T-helper 2 cell (primary cell): ENCODE results near the gene ALKBH6.
A peak's percentile ranks its signal among the peaks of the same experiment; 100 is the strongest.
"Not testable (repeated sequence)": the region's sequence is repeated elsewhere in the genome, so short reads cannot be mapped to it uniquely, and the experiment has no call there.

Source experiments
- DNase-seq, 5 experiments: peaks; one replicate each; pipeline versions ENCODE4 v3.0.0 to v3.0.0-alpha.2; 2012 to 2022

ALKBH6 gene

DNA sequence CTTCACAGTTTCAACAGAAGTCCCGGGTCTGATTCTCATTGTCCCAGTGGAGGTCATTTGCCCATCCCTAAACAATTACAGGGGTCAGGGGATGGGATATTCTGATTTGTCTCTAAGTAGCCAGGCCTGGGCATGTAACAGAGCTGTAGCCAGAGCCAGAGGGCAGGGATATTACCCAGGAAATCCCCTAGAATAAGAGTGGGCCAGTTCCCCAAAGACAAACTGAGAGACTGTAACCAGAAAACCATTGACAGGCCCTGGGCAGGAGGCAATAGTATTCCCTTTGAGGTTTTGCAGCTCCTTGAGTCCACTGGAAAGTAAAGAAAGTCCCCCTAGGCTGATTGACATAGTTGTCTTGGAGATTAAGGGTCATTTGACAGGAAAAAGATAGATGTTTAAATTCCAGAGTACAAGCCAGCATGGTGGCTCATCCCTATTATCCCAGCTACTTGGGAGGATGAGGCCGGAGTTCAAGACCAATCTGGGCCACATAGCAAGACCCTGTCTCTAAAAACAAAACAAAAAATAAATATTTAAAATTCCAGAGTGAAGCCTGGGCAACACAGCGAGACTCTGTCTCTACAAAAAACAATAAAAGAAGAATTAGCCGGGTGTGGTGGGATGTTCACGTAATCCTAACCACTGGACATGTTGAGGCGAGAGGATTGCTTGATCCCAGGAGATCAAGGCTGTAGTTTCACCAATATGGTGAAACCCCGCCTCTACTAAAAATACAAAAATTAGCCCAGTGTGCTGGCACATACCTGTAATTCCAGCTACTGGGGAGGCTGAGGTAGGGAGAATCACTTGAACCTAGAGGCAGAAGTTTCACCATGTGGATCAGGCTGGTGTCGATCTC lies 20.9 kb downstream of the ALKBH6 start:
- DNase-seq, result no peak

DNA sequence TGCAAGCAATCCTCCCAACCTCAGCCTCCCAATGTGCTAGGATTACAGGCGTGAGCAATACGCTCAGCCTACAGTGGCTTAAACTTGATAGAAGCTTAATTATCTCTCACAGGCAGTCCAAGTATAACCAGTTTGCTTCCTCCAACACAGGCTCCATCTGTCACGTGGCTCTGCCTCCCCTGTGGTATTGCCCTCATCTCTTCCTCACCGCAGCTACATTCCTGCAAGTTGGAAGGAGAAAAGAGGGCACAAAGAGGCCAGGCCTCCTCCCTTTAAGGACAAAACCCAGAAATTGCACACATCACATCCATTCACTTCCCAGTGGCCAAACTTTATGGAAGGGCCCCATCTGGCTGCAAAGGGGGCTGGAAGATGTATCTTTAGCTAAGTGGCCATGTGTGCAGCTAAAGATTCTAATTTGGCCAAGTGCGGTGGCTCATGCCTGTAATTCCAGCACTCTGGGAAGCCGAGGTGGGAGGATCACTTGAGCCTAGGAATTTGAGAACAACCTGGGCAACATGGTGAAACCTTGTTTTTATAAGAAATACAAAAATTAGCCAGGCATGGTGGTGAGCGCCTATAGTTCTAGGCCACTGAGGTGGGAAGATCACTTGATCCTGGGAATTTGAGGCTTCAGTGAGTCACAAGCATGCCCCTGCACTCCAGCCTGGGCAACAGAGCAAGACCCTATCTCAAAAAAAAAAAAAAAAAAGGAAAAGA lies 22.1 kb downstream of the ALKBH6 start:
- DNase-seq, result no peak

DNA sequence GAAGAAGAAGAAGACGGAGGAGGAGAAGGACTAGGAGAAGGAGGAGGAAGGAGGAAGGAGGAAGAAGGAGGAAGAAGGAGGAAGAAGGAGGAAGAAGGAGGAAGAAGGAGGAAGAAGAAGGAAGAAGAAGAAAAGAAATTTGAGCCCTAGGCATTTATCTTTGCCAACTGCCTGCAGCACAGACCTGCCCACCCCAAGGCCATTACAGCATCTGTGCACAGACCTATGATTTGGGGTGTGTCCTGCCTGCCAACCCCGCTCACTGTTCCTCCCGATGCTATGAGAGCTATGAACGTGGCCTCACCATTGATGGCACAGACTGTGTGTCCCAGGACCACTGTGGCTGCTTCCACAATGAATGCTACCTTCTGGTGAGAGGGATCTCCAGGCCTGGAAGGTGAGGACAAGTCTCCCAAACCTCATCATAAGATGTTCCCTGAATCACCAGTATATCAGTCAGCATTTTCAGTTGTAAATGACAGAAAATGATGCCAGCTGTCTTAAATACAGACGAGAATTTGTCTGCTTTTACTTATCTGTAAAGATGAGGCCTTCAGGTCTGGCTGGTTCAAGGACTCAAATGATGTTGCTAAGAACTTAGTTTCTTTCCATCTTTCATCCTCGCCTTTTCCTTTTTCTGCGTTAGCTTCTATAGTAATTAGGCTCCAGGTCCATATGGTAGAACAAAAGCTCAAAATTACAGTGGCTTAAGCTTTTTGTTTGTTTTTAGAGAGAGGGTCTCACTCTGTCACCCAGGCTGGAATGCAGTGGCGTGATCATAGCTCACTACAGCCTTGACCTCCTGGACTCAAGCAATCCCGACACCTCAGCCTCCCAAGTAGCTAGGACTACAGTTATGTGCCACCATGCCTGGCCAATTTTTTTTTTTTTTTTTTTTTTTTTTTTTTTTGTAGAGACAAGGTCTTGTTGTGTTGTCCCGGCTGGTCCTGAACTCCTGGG lies 23.0 kb downstream of the ALKBH6 start:
- DNase-seq, result no peak

DNA sequence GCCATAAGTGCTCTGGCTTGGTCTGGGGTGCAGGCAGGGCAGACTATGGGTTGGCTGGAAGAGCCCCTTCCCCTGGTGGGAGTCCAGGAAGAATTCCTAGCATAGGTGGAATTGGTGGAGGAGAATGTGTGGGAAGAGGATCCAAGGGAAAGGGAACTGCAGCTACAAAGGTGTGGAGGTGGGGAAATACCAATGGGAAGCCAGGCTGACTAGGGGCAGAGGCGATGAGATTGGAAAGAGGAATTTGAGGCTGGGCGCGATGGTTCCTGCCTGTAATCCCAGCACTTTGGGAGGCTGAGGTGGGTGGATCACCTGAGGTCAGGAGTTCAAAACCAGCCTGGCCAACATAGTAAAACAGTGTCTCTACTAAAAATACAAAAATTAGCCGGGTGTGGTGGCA lies 23.9 kb downstream of the ALKBH6 start:
- no peak for DNase-seq

DNA sequence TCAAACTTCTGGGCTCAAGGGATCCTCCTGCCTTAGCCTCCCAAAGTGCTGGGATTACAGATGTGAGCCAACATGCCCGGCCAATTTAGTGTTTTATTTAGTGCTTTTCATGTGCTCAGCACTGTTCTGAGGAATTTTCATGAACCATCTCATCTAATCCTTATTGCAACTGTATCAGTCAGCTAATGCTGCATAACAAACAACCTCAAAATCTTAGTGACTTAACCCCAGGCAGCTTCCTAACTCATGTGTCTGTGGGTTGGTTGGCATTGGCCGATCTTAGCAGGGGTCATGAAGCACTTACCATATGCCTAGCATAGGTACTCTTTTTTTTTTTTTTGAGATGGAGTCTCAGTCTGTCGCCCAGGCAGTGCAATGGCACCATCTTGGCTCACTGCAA lies 25.2 kb downstream of the ALKBH6 start:
- no peak for DNase-seq

DNA sequence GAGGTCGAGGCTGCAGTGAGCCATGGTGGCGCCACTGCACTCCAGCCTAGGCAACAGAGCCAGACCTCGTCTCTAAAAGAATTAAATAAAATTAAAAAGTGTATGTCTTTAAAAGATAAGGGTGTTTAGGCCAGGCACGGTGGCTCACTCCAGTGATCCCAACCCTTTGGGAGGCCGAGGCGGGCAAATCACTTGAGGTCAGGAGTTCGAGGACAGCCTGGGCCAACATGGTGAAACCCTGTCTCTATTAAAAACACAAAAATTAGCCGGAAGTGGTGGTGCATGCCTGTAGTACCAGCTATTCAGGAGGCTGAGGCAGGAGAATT lies 26.5 kb downstream of the ALKBH6 start:
- DNase-seq, result no peak

DNA sequence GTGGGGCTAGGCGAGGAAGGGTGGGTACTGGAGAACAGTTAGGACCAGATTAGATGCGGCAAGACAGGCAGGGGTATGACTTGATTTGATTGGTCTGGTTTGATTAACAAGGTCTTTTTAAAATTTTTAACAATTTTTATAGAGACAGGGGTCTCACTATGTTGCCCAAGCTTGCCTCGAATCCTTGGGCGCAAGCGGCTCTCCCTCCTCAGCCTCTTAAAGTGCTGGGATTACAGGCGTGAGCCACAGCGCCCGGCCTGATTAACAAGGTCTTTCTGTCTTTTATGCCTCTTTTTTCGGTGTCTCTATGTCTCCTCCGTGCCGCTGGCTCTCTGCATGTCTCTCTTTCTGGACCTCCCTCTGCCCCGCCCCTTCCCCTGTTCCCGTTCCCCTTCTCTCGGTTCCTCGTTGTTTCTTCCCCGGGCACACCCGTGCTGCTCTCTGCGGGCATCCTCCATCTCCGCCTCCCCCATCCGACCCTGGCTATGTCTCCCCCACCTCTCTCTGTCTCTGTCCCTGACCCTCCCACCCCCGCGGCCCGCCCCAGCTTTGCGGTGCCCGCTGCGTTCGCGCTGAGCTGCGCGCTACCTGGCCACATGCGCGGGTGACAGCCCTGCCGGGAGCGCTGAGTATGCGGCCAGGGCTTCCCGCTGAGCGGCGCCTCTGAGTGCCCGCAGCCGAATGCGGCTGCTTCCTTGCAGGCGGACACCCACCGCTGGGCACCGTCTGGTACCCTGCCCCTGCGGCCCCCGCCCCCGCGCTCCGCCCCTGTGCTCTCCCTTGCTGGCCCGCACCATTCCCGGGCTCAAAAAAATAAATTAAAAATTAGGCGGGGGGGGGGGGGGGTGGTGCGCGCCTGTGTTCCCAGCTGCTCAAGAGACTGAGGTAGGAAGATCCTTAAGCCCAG lies 27.1 kb downstream of the ALKBH6 start:
- no peak for DNase-seq

DNA sequence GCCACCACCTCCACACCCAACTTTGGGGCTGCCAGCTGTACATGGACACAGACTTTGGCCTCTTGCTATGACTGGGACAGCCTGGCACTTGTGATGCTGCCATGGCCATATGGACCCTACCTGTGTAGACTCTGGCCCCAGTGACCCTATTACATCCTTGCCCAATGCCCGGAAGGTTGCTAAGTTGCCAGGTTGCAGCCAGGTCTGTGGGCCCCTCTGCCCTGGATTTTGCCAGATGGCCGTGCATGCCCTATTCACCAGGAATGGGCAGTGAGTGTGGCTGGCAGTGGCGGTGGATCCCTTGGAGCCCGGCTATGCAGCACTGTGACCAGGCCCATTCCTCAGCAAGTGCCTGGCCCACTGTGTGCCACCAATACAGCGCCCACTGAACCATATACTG lies 27.9 kb downstream of the ALKBH6 start:
- no peak for DNase-seq

DNA sequence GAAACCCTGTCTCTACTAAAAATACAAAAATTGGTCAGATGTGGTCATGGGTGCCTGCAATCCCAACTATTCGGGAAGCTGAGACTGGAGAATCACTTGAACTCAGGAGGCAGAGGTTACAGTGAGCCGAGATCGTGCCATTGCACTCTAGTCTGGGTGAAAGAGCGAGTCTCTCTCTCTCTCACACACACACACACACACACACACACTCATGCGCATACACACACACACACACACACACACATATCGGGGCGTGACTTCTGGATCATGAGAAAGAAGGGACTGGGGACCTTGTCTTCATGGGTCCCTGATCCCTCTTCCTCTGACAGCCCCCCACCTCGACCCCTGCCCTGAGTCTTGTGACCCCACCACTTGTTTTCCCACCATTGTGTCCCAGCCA lies 30.8 kb downstream of the ALKBH6 start:
- no peak for DNase-seq

DNA sequence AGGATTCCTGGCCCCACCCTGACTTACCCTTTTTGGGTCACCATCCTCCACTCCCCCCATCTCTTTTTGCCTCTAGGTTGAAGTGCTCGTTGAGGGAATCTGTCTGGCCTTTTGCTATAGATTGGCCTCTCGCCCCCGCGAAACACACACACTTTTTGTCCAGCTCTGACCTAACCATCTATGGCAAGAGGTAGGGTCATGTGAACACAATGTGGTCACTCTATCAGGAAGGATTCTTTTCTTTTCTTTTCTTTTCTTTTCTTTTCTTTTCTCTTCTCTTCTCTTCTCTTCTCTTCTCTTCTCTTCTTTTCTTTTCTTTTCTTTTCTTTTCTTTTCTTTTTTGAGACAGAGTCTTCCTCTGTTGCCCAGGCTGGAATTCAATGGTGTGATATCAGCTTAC lies 33.0 kb downstream of the ALKBH6 start:
- DNase-seq, result not testable (repeated sequence)

DNA sequence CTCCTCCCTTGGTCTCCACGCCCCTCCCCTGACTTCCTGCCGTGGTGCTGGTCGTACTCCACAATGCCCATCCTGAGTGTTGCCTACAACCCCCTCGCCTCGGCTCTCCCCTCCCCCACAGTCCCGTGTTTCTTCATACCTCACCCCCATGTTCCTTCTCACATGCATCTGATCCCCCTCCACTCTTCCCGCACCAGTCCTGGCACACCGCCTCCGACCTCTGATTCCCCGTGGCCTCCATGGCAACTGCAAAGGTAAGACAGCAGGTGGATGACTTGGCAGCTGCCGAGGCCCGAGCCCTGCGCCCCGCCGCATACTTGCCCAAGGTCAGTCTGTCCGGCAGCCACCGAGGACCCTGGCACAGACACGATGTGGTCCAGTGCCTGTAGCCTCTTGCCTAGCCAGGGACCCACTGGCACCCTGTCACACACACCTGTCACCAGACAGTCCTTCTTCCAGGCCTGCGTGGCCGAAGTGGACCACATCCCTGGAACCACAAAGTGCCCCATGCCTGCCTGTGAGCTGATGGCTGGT lies 35.1 kb downstream of the ALKBH6 start:
- no peak for DNase-seq

DNA sequence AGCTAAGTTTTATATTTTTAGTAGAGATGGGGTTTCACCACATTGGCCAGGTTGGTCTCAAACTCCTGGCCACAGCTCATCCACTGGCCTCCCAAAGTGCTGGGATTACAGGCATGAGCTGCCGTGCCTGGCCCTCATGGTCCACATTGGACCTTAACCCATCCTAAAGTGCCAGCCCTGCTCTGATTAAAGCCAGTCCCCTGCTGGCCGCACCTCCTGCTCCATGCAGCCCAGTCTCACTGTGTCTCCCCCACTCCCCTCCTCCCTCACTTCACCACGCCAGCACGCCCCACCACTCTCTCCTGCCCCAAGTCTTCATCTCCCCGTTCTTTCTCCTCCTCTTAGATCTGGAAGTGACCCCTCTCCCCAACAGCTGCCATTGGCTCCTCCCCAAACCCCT lies 35.7 kb downstream of the ALKBH6 start:
- no peak for DNase-seq

DNA sequence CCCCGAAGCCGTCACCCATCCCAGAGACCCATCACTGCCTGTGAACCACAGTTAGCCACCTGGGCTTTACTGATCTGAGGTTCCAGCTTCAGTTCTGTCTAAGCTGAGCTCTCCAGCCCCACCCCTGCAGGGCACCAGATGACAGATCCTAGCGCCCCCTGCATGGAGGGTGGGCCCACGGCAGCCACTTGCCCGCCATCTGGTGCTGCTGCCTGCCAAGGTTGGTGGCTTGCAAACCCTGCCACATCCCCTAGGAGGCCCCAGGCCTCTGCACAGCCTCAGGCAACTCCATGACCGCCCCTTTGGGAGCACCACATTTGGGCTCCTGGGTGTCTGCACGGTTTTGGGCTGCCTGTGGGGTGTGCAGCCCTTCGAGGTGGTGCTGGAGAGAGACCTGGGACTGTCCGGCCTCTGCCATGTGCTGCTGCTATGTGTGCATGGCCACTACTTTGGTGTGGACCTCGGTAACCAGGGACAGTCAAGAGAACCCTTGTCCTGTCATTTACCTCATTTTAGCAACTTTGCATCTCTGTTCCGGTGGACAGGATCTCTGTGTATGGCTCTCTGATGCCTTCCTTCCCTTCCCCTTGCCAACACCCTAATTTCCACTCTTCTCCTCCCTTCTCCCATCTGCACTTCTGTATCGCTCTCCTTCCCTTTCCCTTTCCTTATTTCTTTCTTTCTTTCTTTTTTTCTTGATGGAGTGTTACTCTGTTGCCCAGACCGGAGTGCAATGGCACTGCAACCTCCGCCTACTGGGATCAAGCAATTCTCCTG lies 36.4 kb downstream of the ALKBH6 start:
- DNase-seq, result peak in 1 of 5 experiments; percentile 60

DNA sequence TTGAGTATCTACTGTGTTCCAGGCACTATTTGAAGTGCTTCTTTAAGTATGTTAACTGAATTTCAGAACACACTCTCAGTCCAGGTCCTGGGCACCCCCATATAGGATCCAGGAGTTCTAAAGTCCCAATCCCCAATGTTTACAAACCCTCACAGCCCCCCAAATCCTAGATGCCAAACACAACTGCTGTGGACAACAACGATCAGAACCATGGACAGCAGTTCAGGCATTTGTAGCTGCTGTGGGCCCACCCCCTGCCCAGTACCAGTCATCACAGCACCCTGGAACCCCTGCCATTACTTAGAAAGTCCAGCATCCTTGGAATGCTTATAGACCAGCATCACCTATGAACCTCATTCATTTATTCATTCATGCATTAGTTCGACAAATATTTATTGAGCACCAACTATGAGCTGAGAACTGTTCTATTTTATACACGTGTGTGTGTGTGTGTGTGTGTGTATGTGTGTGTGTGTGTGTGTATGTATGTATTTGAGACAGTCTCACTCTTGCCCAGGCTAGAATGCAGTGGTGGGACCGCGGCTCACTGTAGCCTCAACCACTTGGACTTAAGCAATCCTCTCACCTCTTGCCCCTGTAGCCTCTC lies 38.3 kb downstream of the ALKBH6 start:
- peak in 1 of 5 experiments; percentile 20 for DNase-seq

DNA sequence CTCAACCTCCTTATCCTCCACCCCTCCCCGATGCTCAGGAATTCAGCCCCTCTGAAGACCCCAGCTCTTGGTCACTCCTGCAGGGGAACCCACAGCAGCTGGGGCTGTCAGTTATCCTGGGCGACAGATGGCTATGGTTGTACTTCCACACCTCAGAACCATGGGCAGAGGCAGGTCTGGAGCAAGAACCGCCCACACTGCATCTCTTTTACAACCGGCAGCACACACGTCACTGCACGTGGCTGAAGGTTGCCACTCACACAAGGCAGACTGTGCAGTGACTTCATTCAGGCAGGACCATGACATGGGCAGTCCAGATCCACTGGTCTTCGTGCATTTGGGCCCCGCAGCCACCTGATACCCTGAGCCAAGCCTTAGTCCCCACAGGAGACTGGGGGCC lies 40.5 kb downstream of the ALKBH6 start:
- DNase-seq, result no peak

DNA sequence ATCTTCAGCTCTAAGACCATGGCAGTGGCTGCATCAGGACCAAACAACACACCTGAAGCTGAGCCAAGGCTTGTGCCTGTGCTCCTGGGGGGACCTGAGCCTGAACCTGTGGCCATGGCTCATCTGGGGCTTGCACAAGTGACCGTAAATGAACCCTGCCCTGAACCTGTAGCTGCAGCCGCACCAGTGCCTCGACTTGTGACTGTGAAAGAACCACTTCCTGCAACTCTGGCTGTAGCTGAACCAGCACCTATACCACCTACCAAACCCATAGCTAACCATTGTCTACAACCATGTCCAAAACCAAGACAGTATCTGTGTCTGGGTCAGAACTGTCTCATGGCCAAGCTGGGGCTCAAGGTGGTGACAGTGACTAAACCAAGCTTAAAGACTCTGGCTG lies 47.2 kb downstream of the ALKBH6 start:
- DNase-seq, result no peak

DNA sequence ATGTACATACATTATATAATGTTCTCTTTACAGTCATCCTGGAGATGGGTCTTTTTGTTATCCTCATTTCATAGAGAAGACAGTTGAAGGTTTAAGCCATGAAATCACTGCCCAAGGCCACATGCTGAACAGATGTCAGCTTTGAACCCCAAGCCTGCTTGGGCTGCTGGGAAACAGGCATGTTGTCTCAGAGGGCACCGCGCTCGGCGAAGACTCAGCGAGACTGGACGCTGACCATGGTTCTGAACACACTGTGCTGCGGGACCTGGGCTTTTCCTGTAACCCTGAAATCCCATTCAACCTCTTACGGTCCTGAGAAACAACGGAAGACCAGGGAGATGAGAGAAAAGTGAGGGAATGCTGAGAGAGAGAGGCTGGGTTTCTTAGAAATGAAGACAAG lies 50.5 kb downstream of the ALKBH6 start:
- peak in 2 of 5 experiments; percentile 7 to 45 for DNase-seq

DNA sequence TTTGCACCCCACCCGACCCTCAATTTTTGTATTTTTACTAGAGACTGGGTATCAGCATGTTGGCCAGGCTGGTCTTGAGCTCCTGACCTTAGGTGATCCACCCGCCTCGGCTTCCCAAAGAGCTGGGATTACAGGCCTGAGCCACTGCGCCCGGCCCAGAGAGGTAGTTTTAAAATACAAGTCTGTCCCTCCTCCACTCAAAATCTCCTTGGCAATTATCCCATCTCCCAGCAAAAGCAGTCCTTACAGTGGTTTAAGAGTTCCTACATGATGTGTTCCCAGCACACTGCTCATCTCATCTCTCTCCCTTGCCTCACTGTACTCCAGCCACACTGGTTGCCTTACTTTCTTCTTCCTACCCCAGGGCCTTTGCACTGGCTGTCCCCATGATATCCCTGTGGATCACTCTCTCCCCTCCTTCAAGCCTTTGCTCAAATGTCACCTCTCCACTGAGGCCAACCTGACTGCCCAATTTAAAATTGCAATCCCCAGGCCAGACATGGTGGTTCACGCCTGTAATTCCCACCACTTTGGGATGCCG lies 53.5 kb downstream of the ALKBH6 start:
- DNase-seq, result no peak

DNA sequence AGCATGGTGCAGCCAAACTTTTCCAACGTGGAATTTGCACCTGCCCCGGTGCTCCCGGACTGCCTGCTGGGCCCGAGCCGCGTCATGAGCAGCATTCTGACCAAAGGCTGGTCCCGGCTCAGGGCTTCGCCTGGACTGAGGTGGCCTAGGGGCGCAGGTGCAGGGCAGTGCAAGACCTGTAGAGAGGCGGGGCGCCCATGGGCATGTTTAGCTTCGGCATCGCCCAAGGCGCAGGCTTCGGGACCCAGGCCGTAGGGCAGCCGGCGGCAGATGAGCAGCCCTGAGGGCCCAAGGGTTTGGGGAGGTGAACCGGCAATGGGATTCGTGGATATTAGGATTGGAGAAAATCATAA lies 54.1 kb downstream of the ALKBH6 start:
- DNase-seq, result no peak
